ENCODE measurements around the gene RNASE12. TPM values are rescaled to one million over a fixed set of nuclear protein-coding genes. Genes with fewer than 3 reads are reported as not detected.

The RNASE12 gene
- polyA plus RNA-seq, 1 of the 3 experiments (the other 2 are of a cell fraction), result not detected

GRCh38 chr14:20626274-20626673, 35.1 kb upstream of the RNASE12 start:
- CTCF ChIA-PET, result interaction anchor here (0.6 to 0.9 kb wide), 2 partner anchors 12 to 213 kb away, joined by 3 to 4 read pairs; no protein-coding TSS in a partner anchor
- H3K79me2 ChIP-seq (ENCODE audit: insufficient read depth), result no peaks in the 10 kb centered on the region
- H3K27me3 ChIP-seq (ENCODE audit: insufficient read depth), result peaks cover 18% of the 10 kb centered on the region; the same call in 1 of the 2 replicates
- POLR2A ChIA-PET, result no interaction called here
- H2AFZ ChIP-seq (ENCODE audit: low read depth), result no peak overlapping the region
- H3K27ac ChIP-seq (ENCODE audit: low read depth in 2 of 2, low read length in 1 of 2), result no peak overlapping the region
- H3K4me3 ChIP-seq (ENCODE audit: low read depth in 2 of 2, low read length in 1 of 2), result peak overlapping the region; percentile 44 to 56; a peak in 3 of 4 replicates
- no peak overlapping the region for H3K9ac ChIP-seq
- no peak for DNase-seq
- H3K4me1 ChIP-seq (ENCODE audit: control insufficient read depth in 1 of 2, insufficient read depth in 2 of 2, low read depth in 1 of 2, low read length in 1 of 2), result peaks cover 0 to 6% of the 10 kb centered on the region in 2 experiments; a peak in 2 of 4 replicates
- H3K4me2 ChIP-seq, result peak overlapping the region; percentile 63
- H3K9me3 ChIP-seq, result no peaks in the 10 kb centered on the region
- TF ChIP-seq ELF1 (IDR thresholded peaks at IDR 0.05) (no peak), NFIC (IDR thresholded peaks at IDR 0.05; ENCODE audit: borderline replicate concordance) (no peak), CTCF (IDR thresholded peaks at IDR 0.05) (no peak), SIN3A (IDR thresholded peaks at IDR 0.05; ENCODE audit: borderline replicate concordance, low read depth, low read length) (no peak), FOSL2 (IDR thresholded peaks at IDR 0.05; ENCODE audit: borderline replicate concordance, low read depth) (no peak), FOXJ3 (CRISPR knock-in tag; IDR thresholded peaks at IDR 0.05) (no peak), GATA2 (CRISPR knock-in tag; IDR thresholded peaks at IDR 0.05) (no peak), REST (IDR thresholded peaks at IDR 0.05; ENCODE audit: low read depth, low read length) (no peak), GABPA (IDR thresholded peaks at IDR 0.05; ENCODE audit: low read depth) (no peak), MXI1 (IDR thresholded peaks at IDR 0.05; ENCODE audit: low read depth, low read length) (no peak), CHD2 (IDR thresholded peaks at IDR 0.05; ENCODE audit: low read length, partially characterized antibody) (no peak), IRF3 (IDR thresholded peaks at IDR 0.05; ENCODE audit: low read depth, low read length) (no peak)
- 27% methylated on average over 12 of the region's 12 CpGs for WGBS (ENCODE audit: low lambda C conversion rate)
- H3K36me3 ChIP-seq (replicated peaks in 1 of 2; ENCODE audit: control insufficient read depth in 1 of 2, insufficient read depth in 2 of 2, low read length in 1 of 2), result no peaks in the 10 kb centered on the region
- 0 out of 2 replicates have a peak, but pooled peaks cover 2% of the 10 kb centered on the region for H4K20me1 ChIP-seq (ENCODE audit: insufficient read depth)
- no peaks in the 10 kb centered on the region for H3K9me2 ChIP-seq
- peaks cover 15% of the 10 kb centered on the region for H3F3A ChIP-seq (replicated peaks; ENCODE audit: insufficient read depth)
